ENCODE data around the gene KANSL3. TPM values are rescaled to one million over a fixed set of nuclear protein-coding genes. Genes with fewer than 3 reads are reported as not detected.

KANSL3 gene
- total and polyA plus RNA-seq, 9 of the 15 experiments (the other 6 are each of a cell fraction or from before 2014, with no cell fraction given) = 11.3 to 43.7 (median 27.9) TPM

DNA sequence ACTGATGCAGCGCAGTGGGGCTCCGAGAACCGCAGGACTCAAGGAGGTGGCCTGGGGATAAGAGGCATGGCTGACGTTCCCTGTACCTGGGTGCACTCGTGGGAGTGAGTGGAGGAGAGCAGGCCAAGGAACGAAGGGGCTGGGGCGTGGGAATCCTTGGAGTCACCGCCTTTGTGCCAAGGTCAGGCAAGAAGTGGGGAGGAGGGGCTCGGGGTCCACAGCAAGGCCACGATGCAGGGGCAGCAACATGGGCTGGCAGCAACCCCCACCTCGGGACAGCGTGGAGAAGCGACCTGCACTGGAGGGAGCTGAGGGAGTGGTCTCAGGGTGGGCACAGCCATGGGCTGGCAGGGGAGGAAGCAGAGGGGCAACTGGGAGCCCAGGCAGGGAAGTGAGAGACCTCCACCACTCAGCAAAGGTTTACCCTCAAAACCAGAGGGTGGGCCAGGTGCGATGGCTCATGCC, 82.9 kb downstream of the KANSL3 start (continued):
- TF ChIP-seq SP1 (CRISPR knock-in tag; IDR thresholded peaks at IDR 0.05) (no peak), TAF7 (tag; IDR thresholded peaks at IDR 0.05) (no peak), XRCC4 (IDR thresholded peaks at IDR 0.05; ENCODE audit: extremely low read depth, insufficient read depth, insufficient read length) (no peak), POU5F1 (IDR thresholded peaks at IDR 0.05; ENCODE audit: borderline replicate concordance, low read depth, low read length, partially characterized antibody) (no peak)
- TF ChIP-seq, protein P1, sequence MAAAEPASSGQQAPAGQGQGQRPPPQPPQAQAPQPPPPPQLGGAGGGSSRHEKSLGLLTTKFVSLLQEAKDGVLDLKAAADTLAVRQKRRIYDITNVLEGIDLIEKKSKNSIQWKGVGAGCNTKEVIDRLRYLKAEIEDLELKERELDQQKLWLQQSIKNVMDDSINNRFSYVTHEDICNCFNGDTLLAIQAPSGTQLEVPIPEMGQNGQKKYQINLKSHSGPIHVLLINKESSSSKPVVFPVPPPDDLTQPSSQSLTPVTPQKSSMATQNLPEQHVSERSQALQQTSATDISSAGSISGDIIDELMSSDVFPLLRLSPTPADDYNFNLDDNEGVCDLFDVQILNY (CRISPR knock-in tag; IDR thresholded peaks at IDR 0.05) = no peak

DNA sequence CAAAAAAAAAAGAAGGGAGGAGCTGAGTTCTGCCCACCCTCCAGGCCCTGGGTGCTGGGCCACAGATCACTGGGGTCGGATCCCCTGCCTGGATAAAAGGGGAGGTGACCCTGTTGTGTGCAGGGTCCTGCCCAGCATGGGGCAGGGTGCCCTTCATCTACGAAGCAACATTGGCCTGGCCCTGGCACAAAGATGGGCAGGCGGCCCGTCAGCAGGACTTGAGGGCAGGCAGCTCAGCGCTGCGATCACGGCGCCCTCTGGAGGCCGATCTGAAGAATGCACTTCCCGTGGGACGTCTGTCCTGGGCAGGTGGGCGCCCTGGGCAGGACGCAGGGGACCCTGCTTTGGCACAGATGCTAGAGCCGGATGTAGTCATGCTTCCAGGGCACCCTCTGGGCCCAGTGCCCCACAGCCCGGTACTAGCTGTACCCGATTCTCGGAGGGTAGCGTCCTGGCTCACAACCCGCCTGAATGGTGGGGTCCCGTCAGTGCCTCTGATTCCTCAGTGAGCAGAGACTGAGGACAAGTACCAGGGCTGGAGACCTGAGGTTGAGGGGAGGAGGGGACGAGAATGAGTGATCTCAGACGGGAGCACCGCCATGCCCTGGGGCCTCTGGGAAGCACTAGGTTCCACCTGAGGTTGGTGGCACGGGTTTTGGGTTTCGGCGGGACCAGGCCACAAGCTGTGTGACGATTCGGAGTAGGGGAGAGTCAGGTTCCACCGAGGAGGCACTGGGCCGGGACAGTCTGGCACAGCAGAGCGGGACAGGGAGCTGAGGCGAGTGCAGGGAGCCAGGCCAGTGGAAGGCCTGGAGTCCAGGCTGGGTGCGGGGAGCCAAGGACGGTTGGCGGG, 83.6 kb downstream of the KANSL3 start:
- Histone ChIP-seq H4K20me1 (replicated peaks; ENCODE audit: control insufficient read depth, insufficient read depth, low read length) (no peaks in the 10 kb centered on the region), H3K9ac (ENCODE audit: insufficient read depth in 1 of 2, low read depth in 2 of 2, low read length in 2 of 2) (peak overlapping the region in 1 of 2 experiments; percentile 81; a peak in 2 of 4 replicates), H3K79me2 (ENCODE audit: control insufficient read depth, insufficient read depth, low read length) (no peaks in the 10 kb centered on the region), H3K9me3 (replicated peaks; ENCODE audit: control insufficient read depth, insufficient read depth, low read depth, low read length) (no peaks in the 10 kb centered on the region), H3K9me1 (ENCODE audit: control insufficient read depth, insufficient read depth, low read length) (no peaks in the 10 kb centered on the region), H3K4me2 (ENCODE audit: insufficient read depth, low read length) (peak overlapping the region; percentile 52), H3K36me3 (ENCODE audit: control insufficient read depth, insufficient read depth, low read length) (peaks cover 4% of the 10 kb centered on the region; the same call in 1 of the 3 replicates), H3K27ac (ENCODE audit: extremely low read depth, low read depth, low read length) (no peak overlapping the region), H2AFZ (ENCODE audit: low read depth, low read length) (peak overlapping the region; percentile 76), H3K4me1 (replicated peaks in 1 of 2; ENCODE audit: control insufficient read depth in 2 of 2, insufficient read depth in 2 of 2, low read length in 2 of 2) (peaks cover 0 to 31% of the 10 kb centered on the region in 2 experiments; a peak in 3 of 5 replicates), H3K27me3 (ENCODE audit: control insufficient read depth in 2 of 2, insufficient read depth in 2 of 2, low read length in 2 of 2) (peaks cover 0 to 13% of the 10 kb centered on the region in 2 experiments; a peak in 1 of 5 replicates), H3K4me3 (no peak overlapping the region)
- POLR2A ChIA-PET = interaction anchor here (0.6 to 1.5 kb wide), 5 partner anchors 10 to 47 kb away, joined by 3 to 4 read pairs (median 3); no protein-coding TSS in a partner anchor
- intact Hi-C loops (cut with micrococcal nuclease) = loop anchor here (5.0 to 10.0 kb wide), 3 partner anchors 208 to 408 kb away; partner anchors contain the start of gene CNNM4
- BruUV-seq (replicated peaks) = no TSS peak
- peak; percentile 72 for FAIRE-seq
- CTCF ChIA-PET (ENCODE audit: low intra/inter-chr PET ratio) = interaction anchor here (0.8 to 1.6 kb wide), 3 partner anchors 147 to 416 kb away, joined by 3 to 4 read pairs (median 4); partner anchors contain the start of gene ASTL
- WGBS (ENCODE audit: insufficient coverage, low coverage, missing lambda C conversion rate) = 32% methylated on average over 31 of the region's 35 CpGs
- DNase-seq (ENCODE audit: extremely low read depth in 1 of 4, low spot score in 3 of 4) = peak; percentile 61 to 78 (median 70)
- in situ Hi-C loops (cut with MboI) = loop anchor here (25.0 kb wide), 1 partner anchor 408 kb away; no protein-coding TSS in a partner anchor
- peak; percentile 69 for ATAC-seq
- TF ChIP-seq BRD4 (IDR thresholded peaks at IDR 0.05) = no peak
- peak; percentile 64 for TF ChIP-seq STAG1 (CRISPR knock-in tag; IDR thresholded peaks at IDR 0.05; ENCODE audit: borderline replicate concordance)
- TF ChIP-seq RAD21 (CRISPR knock-in tag; conservative IDR thresholded peaks at IDR 0.05 in 1 of 2, IDR thresholded peaks at IDR 0.05 in 1 of 2) = peak; percentile 47 to 75
- TF ChIP-seq, protein P2, sequence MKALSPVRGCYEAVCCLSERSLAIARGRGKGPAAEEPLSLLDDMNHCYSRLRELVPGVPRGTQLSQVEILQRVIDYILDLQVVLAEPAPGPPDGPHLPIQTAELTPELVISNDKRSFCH (CRISPR knock-in tag; IDR thresholded peaks at IDR 0.05) = no peak
- TF ChIP-seq, protein P2 (tag; IDR thresholded peaks at IDR 0.05) = peak; percentile 41; the same call in 1 of the 2 replicates

Measured in K562 (cell line).